GM10248 (cell line): ENCODE data around the gene LRRC47.

ENCODE experiments used
- CTCF ChIA-PET: fragments of 300-600 bp; sonication (Branson Sonifier 250); formaldehyde crosslinking; extraction: SDS; loops from one replicate; lab custom pipeline; 2021; ENCODE audit warnings: antibody characterized with exemption; lab: Yijun Ruan, JAX
- POLR2A ChIA-PET: fragments of 350-650 bp; sonication (Branson Sonifier 250); formaldehyde crosslinking; extraction: SDS; loops from one replicate; lab custom pipeline; 2020; ENCODE audit warnings: antibody characterized with exemption; lab: Yijun Ruan, JAX
- DNase-seq: peaks from one replicate; pipeline ENCODE4 v3.0.0; 2012; ENCODE audit errors: extremely low spot score
- TF ChIP-seq, protein P1 (sequence below): IDR thresholded peaks from 2 replicates; pipeline ENCODE4 v1.5.1; 2012; ENCODE audit warnings: mild to moderate bottlenecking, low read depth; ENCODE audit errors: extremely low read depth, missing control alignments, control extremely low read depth

The LRRC47 gene

DNA sequence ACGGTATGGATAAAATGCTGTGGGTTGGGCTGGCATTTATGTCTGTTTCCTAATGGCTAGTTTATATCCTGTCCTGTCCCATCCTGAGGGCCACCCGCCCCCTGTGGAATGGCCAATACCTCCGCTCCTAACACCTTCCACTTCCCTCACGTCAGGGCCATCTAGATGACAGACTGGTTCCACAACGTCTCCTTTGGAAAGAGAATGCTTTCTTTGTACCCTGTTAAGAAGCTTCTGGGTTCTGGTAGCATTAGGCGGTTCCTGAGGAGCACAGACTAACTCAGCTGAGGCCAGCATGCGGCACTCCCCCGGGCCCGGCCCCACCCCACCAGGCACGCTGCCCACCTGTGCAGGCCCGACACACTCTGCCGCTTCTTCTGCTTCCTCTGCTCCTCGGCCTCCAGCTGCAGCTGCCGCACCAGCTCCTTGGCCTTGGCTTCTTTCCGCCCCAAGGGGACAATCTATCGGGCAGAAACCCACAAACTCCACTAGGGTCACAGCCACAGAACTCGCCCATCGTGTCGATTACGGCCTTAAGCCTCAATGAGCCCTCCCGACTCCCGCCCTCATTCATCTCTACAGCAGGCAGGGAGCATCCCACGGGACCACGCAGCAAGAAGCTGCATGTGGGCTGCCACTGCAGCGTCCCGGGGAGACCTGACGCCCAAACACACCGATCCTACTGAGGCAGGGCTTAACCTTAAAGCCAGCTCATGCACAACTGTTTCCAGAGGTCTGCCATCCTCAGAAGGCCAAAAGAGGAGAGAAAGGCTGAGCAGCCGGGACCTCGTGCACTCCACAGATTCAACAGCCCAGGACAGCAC lies 12.4 kb downstream of the LRRC47 start:
- POLR2A ChIA-PET, result no interaction called here

DNA sequence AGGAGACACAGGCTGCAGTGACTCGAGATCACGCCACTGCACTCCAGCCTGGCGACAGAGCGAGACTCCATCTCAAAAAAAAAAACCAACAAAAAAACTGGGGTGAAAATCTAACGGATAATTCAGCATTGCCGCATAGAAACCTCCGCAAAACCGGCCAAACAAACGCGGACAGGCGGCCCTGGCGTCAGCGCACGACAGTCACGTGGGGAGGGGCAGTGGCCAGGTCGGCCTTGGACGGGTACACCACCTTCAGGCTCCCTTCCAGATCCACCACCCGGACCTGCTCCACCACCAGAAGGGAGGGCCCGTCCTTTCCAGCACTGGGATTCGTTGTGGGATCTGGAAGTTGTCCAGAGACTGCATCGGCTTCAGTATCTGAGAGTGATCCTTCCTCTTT lies 15.4 kb downstream of the LRRC47 start:
- TF ChIP-seq, protein P1, sequence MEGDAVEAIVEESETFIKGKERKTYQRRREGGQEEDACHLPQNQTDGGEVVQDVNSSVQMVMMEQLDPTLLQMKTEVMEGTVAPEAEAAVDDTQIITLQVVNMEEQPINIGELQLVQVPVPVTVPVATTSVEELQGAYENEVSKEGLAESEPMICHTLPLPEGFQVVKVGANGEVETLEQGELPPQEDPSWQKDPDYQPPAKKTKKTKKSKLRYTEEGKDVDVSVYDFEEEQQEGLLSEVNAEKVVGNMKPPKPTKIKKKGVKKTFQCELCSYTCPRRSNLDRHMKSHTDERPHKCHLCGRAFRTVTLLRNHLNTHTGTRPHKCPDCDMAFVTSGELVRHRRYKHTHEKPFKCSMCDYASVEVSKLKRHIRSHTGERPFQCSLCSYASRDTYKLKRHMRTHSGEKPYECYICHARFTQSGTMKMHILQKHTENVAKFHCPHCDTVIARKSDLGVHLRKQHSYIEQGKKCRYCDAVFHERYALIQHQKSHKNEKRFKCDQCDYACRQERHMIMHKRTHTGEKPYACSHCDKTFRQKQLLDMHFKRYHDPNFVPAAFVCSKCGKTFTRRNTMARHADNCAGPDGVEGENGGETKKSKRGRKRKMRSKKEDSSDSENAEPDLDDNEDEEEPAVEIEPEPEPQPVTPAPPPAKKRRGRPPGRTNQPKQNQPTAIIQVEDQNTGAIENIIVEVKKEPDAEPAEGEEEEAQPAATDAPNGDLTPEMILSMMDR, result no peak
- ChIA-PET CTCF (no interaction called here), POLR2A (no interaction called here)
- DNase-seq, result no peak

More for the DNA sequence above, 12.4 kb downstream of the LRRC47 start:
- no peak for DNase-seq
- TF ChIP-seq, protein P1, result no peak
- CTCF ChIA-PET, result interaction anchor here (1.3 to 2.3 kb wide), 4 partner anchors 8 to 23 kb away, joined by 3 to 13 read pairs (median 6); no protein-coding TSS in a partner anchor

DNA sequence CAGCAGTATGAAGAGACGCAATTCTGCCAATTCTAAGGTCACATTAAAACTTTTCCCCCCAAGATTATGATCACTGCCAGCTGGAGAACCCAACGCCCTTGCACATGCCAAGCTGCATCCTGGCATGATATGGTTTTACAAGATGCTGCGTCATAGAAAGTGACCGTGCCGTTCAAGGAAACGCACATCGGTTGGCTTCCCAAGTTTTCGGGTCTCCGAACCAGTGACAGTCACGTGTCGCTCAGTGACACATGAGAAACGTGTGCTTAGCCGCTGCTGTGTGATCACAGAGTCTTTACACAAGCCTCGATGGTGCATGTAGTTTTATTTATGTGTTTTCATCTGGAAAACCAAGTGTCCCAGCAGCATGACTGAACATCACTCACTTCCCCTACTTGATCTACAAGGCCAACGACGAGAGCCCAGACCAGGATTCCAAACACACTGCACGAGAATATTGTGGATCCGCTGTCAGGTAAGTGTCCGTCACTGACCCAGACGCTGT lies 16.3 kb downstream of the LRRC47 start:
- TF ChIP-seq, protein P1, result no peak
- CTCF ChIA-PET, result no interaction called here

DNA sequence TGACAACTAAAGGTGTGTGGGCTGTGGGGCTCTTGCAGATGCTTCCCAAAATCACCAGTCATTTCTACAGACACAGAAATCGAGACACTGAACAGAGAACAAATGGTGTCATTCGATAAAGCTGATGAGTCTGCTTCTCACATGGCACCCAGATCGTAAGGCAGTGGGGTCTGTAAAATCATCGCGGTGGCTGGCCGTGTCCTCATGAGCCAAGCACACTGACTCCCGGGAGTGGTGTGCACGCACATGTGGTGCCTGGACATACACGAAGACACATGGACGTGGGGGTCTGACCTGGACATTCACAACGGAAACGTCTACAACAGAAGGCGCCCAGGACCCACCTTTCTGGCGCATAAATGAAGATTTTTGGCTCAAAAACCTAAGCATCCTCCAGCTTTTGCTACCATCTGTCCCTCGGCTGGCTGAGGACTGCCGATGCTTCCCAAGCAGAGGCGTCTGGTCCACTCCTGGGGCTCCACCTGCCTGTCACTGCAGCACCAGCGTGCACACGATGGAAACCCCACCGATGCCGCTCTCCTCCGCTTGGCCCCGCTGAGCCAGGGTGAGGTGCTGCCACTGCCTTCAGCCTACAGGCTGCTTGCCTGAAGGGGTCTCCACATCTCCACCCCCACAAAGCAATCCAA lies 16.9 kb downstream of the LRRC47 start:
- ChIA-PET POLR2A (no interaction called here), CTCF (interaction anchor here (0.8 to 1.3 kb wide), 2 partner anchors 25 to 127 kb away, joined by 3 to 4 read pairs; no protein-coding TSS in a partner anchor)
- TF ChIP-seq, protein P1, result no peak
- DNase-seq, result no peak

More for the DNA sequence above, 16.3 kb downstream of the LRRC47 start:
- DNase-seq, result no peak
- POLR2A ChIA-PET, result no interaction called here

DNA sequence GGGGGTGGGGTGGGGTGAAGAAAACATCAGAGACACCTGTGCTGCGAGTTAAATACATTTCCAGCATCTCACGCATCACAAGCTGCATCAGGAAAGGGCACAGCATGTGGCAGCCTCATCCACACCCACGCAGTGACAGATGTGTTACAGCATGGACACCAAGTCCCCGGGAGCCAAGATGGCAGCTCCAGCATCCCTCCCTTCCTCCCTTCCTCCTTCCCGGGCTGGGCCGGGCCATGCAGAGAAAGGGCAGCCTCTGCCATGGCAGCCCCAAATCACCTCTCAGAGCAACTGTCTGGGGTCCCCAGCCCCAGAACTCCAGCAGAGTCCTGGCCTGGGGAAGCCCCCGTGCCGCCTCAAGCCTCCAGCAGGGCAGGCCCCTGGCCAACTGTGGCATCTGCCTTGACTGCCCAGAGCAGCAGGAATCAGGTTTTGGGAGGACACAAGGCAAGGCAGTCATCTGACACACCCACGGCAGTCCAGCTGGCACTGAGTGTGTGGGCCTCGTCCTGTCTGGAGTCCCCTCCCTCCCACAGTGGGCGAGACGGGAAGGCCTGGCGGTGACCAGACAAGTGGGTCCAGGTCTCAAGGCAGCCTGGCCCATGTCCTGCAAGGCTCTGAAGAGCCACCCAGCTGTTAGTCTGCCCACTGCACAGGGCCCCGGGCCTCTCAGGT lies 17.6 kb downstream of the LRRC47 start:
- TF ChIP-seq, protein P1, result no peak
- DNase-seq, result no peak
- ChIA-PET POLR2A (interaction anchor here (0.6 kb wide), 1 partner anchor 1893 kb away, joined by 7 read pairs; no protein-coding TSS in a partner anchor), CTCF (interaction anchor here (0.8 to 1.3 kb wide), 2 partner anchors 25 to 128 kb away, joined by 3 to 4 read pairs; no protein-coding TSS in a partner anchor)
